ENCODE results near the gene IQCE. TPM values are rescaled to one million over a fixed set of nuclear protein-coding genes. Genes with fewer than 3 reads are reported as not detected.

The IQCE gene
- total and polyA plus RNA-seq, 2 donors from 2014 or later = 6.1 to 27.8 TPM

DNA sequence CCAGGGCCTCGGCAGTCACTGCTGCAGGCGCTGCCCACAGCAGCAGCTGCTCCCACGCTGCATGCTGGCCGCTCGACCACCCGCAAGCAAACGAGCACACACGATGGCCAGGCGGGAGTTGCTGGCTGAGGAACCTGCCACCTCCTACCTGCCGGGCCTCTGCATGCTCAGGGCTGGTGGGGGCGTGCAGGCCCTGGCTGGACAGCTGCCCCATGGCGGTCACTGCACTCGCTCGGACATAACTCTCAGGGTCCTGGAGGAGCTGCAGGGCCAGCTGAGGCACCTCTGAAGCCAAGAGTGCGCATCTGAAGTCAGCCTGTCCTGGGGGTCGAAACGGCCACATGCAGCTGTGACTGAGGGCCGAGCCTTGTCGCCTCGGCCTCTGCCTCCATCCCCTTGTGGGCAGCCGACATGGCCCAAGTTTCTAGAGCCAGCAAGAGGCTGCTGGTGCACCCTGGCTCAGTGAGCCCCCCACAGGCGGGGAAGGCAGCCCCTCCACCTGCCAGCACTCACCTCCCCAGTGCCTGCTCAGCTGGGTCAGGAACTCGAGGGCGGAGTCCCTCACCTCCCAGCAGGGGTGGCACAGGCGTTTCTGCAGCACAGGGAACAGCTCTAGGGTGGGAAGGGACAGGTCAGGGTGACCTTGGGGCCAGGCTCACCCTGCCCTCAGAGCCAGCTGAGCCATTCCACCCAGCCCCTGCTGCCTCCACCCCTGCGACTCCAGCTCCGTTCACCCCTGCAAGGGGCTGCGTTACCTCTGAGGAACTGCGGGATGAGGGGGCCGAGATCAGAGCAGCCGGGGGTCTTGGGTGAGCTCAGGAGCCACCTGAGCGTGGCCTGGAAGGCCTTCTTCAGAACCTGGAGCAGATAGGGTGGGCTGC is 19.5 kb upstream of the IQCE start:
- Histone ChIP-seq H3K4me1 (ENCODE audit: control insufficient read depth in 2 of 3, insufficient read depth in 2 of 3, low read depth in 1 of 3, low read length in 3 of 3) (no peaks in the 10 kb centered on the region), H3K27me3 (ENCODE audit: control insufficient read depth, insufficient read depth, low read length) (no peaks in the 10 kb centered on the region), H3K4me3 (ENCODE audit: low read length in 3 of 3) (no peak overlapping the region), H3K27ac (ENCODE audit: low read depth in 2 of 2, low read length in 2 of 2) (no peak overlapping the region), H3K9me3 (ENCODE audit: control insufficient read depth in 2 of 3, insufficient read depth in 1 of 3, low read length in 3 of 3) (no peaks in the 10 kb centered on the region), H3K36me3 (ENCODE audit: control insufficient read depth in 2 of 3, insufficient read depth in 3 of 3, low read length in 3 of 3) (peaks cover 0 to 2% (median 0%) of the 10 kb centered on the region in 3 donors), H3K9ac (ENCODE audit: low read length in 3 of 3) (no peak overlapping the region)
- no peak for TF ChIP-seq CTCF (IDR thresholded peaks at IDR 0.05; ENCODE audit: borderline replicate concordance, extremely low read depth, insufficient read depth)
- no peak for FAIRE-seq
- peak in 2 of 5 donors; percentile 34 to 58 for DNase-seq
- intact Hi-C loops (cut with DNase I) = no loop called here

DNA sequence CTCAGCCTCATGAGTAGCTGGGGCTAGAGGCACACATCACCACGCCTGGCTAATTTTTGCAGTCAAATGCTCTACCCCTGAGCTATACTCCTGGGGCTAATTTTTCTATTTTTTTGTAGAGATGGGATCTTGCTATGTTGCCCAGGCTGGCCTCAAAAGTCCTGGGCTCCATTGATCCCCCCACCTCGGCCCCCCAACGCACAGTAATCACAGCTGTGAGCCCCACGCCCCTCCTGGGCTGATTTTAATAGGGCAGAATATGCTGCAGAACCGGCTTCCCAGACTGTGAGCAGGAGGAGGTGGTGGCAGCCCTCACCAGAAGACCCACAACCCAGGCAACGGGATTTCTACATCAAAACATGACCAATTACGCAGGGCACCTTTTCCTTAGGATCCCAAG is 18.6 kb upstream of the IQCE start:
- FAIRE-seq = no peak
- H3K4me1 ChIP-seq (ENCODE audit: control insufficient read depth in 2 of 3, insufficient read depth in 2 of 3, low read depth in 1 of 3, low read length in 3 of 3) = no peaks in the 10 kb centered on the region
- H3K9me3 ChIP-seq (ENCODE audit: control insufficient read depth in 2 of 3, insufficient read depth in 1 of 3, low read length in 3 of 3) = no peaks in the 10 kb centered on the region
- intact Hi-C loops (cut with DNase I) = no loop called here
- H3K9ac ChIP-seq (ENCODE audit: low read length in 3 of 3) = no peak overlapping the region
- DNase-seq = peak in 1 of 5 donors; percentile 32
- H3K36me3 ChIP-seq (ENCODE audit: control insufficient read depth in 2 of 3, insufficient read depth in 3 of 3, low read length in 3 of 3) = peaks cover 0 to 6% (median 3%) of the 10 kb centered on the region in 3 donors
- no peaks in the 10 kb centered on the region for H3K27me3 ChIP-seq (ENCODE audit: control insufficient read depth, insufficient read depth, low read length)
- H3K4me3 ChIP-seq (ENCODE audit: low read length in 3 of 3) = no peak overlapping the region
- H3K27ac ChIP-seq (ENCODE audit: low read depth in 2 of 2, low read length in 2 of 2) = no peak overlapping the region
- TF ChIP-seq CTCF (IDR thresholded peaks at IDR 0.05; ENCODE audit: borderline replicate concordance, extremely low read depth, insufficient read depth) = no peak

GRCh38 chr7:2540641-2541051 is 18.1 kb upstream of the IQCE start:
- H3K9me3 ChIP-seq (ENCODE audit: control insufficient read depth in 2 of 3, insufficient read depth in 1 of 3, low read length in 3 of 3) = no peaks in the 10 kb centered on the region
- H3K4me3 ChIP-seq (ENCODE audit: low read length in 3 of 3) = no peak overlapping the region
- FAIRE-seq (no peak), DNase-seq (peak in 2 of 5 donors; percentile 29 to 76)
- no peak for TF ChIP-seq CTCF (IDR thresholded peaks at IDR 0.05; ENCODE audit: borderline replicate concordance, extremely low read depth, insufficient read depth)
- H3K27me3 ChIP-seq (ENCODE audit: control insufficient read depth, insufficient read depth, low read length) = no peaks in the 10 kb centered on the region
- no peak overlapping the region for H3K9ac ChIP-seq (ENCODE audit: low read length in 3 of 3)
- peaks cover 0 to 6% (median 3%) of the 10 kb centered on the region in 3 donors for H3K36me3 ChIP-seq (ENCODE audit: control insufficient read depth in 2 of 3, insufficient read depth in 3 of 3, low read length in 3 of 3)
- no peak overlapping the region for H3K27ac ChIP-seq (ENCODE audit: low read depth in 2 of 2, low read length in 2 of 2)
- H3K4me1 ChIP-seq (ENCODE audit: control insufficient read depth in 2 of 3, insufficient read depth in 2 of 3, low read depth in 1 of 3, low read length in 3 of 3) = no peaks in the 10 kb centered on the region
- intact Hi-C loops (cut with DNase I) = no loop called here

All from kidney (tissue), 14 donors.